HepG2 (cell line): Measurements from ENCODE around the gene ARHGEF37. TPM values are rescaled to one million over a fixed set of nuclear protein-coding genes. Genes with fewer than 3 reads are reported as not detected.

Source experiments
- KMT2B ChIP-seq: IDR thresholded peaks from 2 replicates; pipeline ENCODE4 v1.6.1; 2016; ENCODE audit warnings: missing genetic modification reagents, missing compliant biosample characterization
- NFAT5 ChIP-seq: sonication (generic); formaldehyde crosslinking; IDR thresholded peaks from 2 replicates; pipeline ENCODE4 v1.4.0; 2020; ENCODE audit warnings: missing genetic modification reagents
- PHF8 ChIP-seq: sonication (generic); formaldehyde crosslinking; IDR thresholded peaks from 2 replicates; pipeline ENCODE4 v1.5.0; 2020; ENCODE audit warnings: missing genetic modification reagents
- PPARG ChIP-seq: conservative IDR thresholded peaks from 2 replicates; pipeline ENCODE4 v1.6.1; 2016; ENCODE audit warnings: missing biosample characterization, missing genetic modification reagents
- SRF ChIP-seq: IDR thresholded peaks from 2 replicates; pipeline ENCODE4 v1.6.1; 2011; ENCODE audit warnings: mild to moderate bottlenecking, low read depth, low read length, moderate library complexity
- TRIM24 ChIP-seq: sonication (generic); formaldehyde crosslinking; IDR thresholded peaks from 2 replicates; pipeline ENCODE4 v1.8.0; 2022; ENCODE audit warnings: mild to moderate bottlenecking, missing genetic modification reagents
- ZNF232 ChIP-seq: sonication (generic); formaldehyde crosslinking; IDR thresholded peaks from 2 replicates; pipeline ENCODE4 v1.4.0; 2020; ENCODE audit warnings: missing genetic modification reagents, borderline replicate concordance
- polyA plus RNA-seq, 8 experiments: library from polyadenylated mRNA; depleted of rRNA in 3 of 8; stranded (reverse) in 7 of 8; unstranded in 1 of 8; fragments of >200 nt; fragmentation: Illumina TruSeq in 4 of 8; extraction: Trizol in 4 of 8; gene quantifications; 2 replicates each; pipeline versions ENCODE4 v1.2.1 to v1.2.3, GENCODE V29; 2011 to 2016; ENCODE audit warnings: low read depth in 4 of 8, missing spikeins in 1 of 8, mixed read lengths in 1 of 8; ENCODE audit not compliant: insufficient read depth in 1 of 8
- total RNA-seq, 5 experiments: library from RNA; depleted of rRNA; stranded (reverse); fragments of >200 nt; fragmentation: Illumina TruSeq; extraction: Trizol; gene quantifications; 2 replicates each; pipeline ENCODE4 v1.2.3, GENCODE V29; 2016; ENCODE audit warnings: low read depth in 1 of 5

The ARHGEF37 gene
- total and polyA plus RNA-seq, 2 of the 13 experiments (the other 11 are each of a cell fraction or from before 2014, with no cell fraction given), result 0.18 to 0.27 TPM

- TF ChIP-seq NFAT5 (CRISPR knock-in tag), result no peak
- TF ChIP-seq SRF, result no peak
- no peak for TF ChIP-seq TRIM24
- no peak for TF ChIP-seq PHF8 (CRISPR knock-in tag)
- no peak for TF ChIP-seq PPARG
- TF ChIP-seq KMT2B, result no peak
- TF ChIP-seq ZNF232, result no peak
Observed at GRCh38 chr5:149664666-149665415, 83.5 kb downstream of the ARHGEF37 start (continued).
